Jurkat, Clone E6-1 (cell line): ENCODE measurements around the gene AGTPBP1.
A peak's percentile ranks its signal among the peaks of the same experiment; 100 is the strongest.
"Not testable (repeated sequence)": the region's sequence is repeated elsewhere in the genome, so short reads cannot be mapped to it uniquely, and the experiment has no call there.

Experiments
- DNase-seq: peaks from one replicate; pipeline ENCODE4 v3.0.0-alpha.2; 2011; ENCODE audit warnings: low read depth, low spot score
- H3K4me3 ChIP-seq: 2 replicates; pipeline ENCODE4 v1.5.1; 2011; ENCODE audit warnings: mild to moderate bottlenecking, low read length, control low read depth, moderate library complexity

The AGTPBP1 gene

GRCh38 chr9:85727500-85727899 lies 14.3 kb downstream of the AGTPBP1 start:
- H3K4me3 ChIP-seq: no peak overlapping the region
- DNase-seq: no peak

GRCh38 chr9:85726737-85727136 lies 15.0 kb downstream of the AGTPBP1 start:
- no peak for DNase-seq
- no peak overlapping the region for H3K4me3 ChIP-seq

- H3K4me3 ChIP-seq: no peak overlapping the region
- DNase-seq: peak; percentile 57
Observed at GRCh38 chr9:85723215-85723614, 18.5 kb downstream of the AGTPBP1 start.

GRCh38 chr9:85719411-85719810 lies 22.3 kb downstream of the AGTPBP1 start:
- H3K4me3 ChIP-seq, DNase-seq: not testable (repeated sequence)

GRCh38 chr9:85717818-85718217 lies 23.9 kb downstream of the AGTPBP1 start:
- H3K4me3 ChIP-seq, DNase-seq: not testable (repeated sequence)

GRCh38 chr9:85717220-85717619 lies 24.5 kb downstream of the AGTPBP1 start:
- DNase-seq: no peak
- H3K4me3 ChIP-seq: no peak overlapping the region

- no peak overlapping the region for H3K4me3 ChIP-seq
- no peak for DNase-seq
Observed at GRCh38 chr9:85716031-85716877, 25.5 kb downstream of the AGTPBP1 start.

GRCh38 chr9:85715587-85715986 lies 26.2 kb downstream of the AGTPBP1 start:
- no peak for DNase-seq
- H3K4me3 ChIP-seq: no peak overlapping the region

GRCh38 chr9:85713897-85714296 lies 27.9 kb downstream of the AGTPBP1 start:
- H3K4me3 ChIP-seq: no peak overlapping the region
- DNase-seq: no peak

GRCh38 chr9:85704744-85705143 lies 37.0 kb downstream of the AGTPBP1 start:
- H3K4me3 ChIP-seq: no peak overlapping the region
- DNase-seq: no peak

- H3K4me3 ChIP-seq: no peak overlapping the region
- no peak for DNase-seq
Observed at GRCh38 chr9:85703398-85703797, 38.4 kb downstream of the AGTPBP1 start.

- no peak for DNase-seq
- H3K4me3 ChIP-seq: no peak overlapping the region
Observed at GRCh38 chr9:85702726-85703289, 38.9 kb downstream of the AGTPBP1 start.

- DNase-seq: no peak
- no peak overlapping the region for H3K4me3 ChIP-seq
Observed at GRCh38 chr9:85702191-85702590, 39.6 kb downstream of the AGTPBP1 start.

GRCh38 chr9:85700330-85700729 lies 41.4 kb downstream of the AGTPBP1 start:
- DNase-seq: no peak
- H3K4me3 ChIP-seq: no peak overlapping the region

GRCh38 chr9:85688361-85688760 lies 53.4 kb downstream of the AGTPBP1 start:
- DNase-seq: no peak
- H3K4me3 ChIP-seq: no peak overlapping the region

GRCh38 chr9:85685081-85685480 lies 56.7 kb downstream of the AGTPBP1 start:
- no peak for DNase-seq
- no peak overlapping the region for H3K4me3 ChIP-seq

- DNase-seq: no peak
Observed at GRCh38 chr9:85676790-85677189, 65.0 kb downstream of the AGTPBP1 start.

GRCh38 chr9:85667374-85667773 lies 74.4 kb downstream of the AGTPBP1 start:
- no peak for DNase-seq
- H3K4me3 ChIP-seq: no peak overlapping the region

More at GRCh38 chr9:85676790-85677189, 65.0 kb downstream of the AGTPBP1 start:
- H3K4me3 ChIP-seq: no peak overlapping the region

GRCh38 chr9:85666086-85666485 lies 75.7 kb downstream of the AGTPBP1 start:
- H3K4me3 ChIP-seq: no peak overlapping the region
- no peak for DNase-seq

GRCh38 chr9:85662573-85662972 lies 79.2 kb downstream of the AGTPBP1 start:
- DNase-seq: no peak
- H3K4me3 ChIP-seq: no peak overlapping the region

GRCh38 chr9:85658716-85659115 lies 83.0 kb downstream of the AGTPBP1 start:
- DNase-seq: no peak
- H3K4me3 ChIP-seq: no peak overlapping the region
